ENCODE results near the gene KLC4. TPM values are rescaled to one million over a fixed set of nuclear protein-coding genes. Genes with fewer than 3 reads are reported as not detected.

KLC4 gene
- total and polyA plus RNA-seq, 3 donors from 2014 or later: 41.1 to 63.1 (median 49.4) TPM

DNA sequence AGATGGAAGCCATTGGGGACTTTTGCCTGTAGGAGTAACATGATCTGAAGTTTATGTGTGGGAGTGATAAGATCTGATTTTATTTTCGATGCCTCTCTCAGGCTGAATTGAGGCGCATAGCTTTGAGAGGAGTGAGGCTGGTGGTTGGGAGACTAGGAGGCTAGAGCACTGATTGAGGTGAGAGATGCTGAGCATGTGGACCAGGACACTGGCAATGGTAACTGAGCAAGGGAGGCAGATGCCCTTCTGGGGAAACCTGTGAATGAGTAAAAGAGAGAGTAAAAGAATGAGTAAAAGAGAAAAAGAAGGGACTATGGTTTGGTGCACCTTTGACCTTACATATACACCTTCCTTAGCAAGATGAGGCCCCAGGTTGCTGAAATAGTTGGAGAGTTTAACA, 35.0 kb upstream of the KLC4 start:
- DNase-seq: no peak
- Histone ChIP-seq H3K27me3 (no peaks in the 10 kb centered on the region), H3K4me3 (no peak overlapping the region), H3K36me3 (ENCODE audit: low read depth, missing control alignments) (no peaks in the 10 kb centered on the region), H3K9me3 (no peaks in the 10 kb centered on the region), H3K4me1 (peaks cover 5% of the 10 kb centered on the region), H3K27ac (no peak overlapping the region)
- intact Hi-C loops (cut with DNase I; ENCODE audit: low total_unique reads): no loop called here
- TF ChIP-seq, protein P1, sequence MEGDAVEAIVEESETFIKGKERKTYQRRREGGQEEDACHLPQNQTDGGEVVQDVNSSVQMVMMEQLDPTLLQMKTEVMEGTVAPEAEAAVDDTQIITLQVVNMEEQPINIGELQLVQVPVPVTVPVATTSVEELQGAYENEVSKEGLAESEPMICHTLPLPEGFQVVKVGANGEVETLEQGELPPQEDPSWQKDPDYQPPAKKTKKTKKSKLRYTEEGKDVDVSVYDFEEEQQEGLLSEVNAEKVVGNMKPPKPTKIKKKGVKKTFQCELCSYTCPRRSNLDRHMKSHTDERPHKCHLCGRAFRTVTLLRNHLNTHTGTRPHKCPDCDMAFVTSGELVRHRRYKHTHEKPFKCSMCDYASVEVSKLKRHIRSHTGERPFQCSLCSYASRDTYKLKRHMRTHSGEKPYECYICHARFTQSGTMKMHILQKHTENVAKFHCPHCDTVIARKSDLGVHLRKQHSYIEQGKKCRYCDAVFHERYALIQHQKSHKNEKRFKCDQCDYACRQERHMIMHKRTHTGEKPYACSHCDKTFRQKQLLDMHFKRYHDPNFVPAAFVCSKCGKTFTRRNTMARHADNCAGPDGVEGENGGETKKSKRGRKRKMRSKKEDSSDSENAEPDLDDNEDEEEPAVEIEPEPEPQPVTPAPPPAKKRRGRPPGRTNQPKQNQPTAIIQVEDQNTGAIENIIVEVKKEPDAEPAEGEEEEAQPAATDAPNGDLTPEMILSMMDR (IDR thresholded peaks at IDR 0.05): no peak
- no peak for TF ChIP-seq POLR2A (IDR thresholded peaks at IDR 0.05)
- 77% methylated on average over 2 of the region's 2 CpGs for WGBS, 2 donors

DNA sequence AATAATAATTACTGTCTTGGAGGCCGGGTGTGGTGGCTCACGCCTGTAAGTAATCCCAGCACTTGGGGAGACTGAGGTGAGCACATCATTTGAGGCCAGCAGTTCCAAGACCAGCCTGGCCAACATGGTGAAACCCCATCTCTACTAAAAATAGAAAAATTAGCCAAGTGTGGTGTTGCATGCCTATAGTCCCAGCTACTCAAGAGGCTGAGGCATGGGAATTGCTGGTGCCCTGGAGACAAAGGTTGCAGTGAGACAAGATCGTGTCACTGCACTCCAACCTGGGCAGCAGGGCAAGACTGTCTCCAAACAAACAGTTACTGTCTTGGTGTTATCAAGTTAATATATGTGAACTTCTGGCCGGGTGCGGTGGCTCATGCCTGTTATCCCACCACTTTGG, 33.1 kb upstream of the KLC4 start:
- 88 to 92% methylated on average over 5 of the region's 5 CpGs for WGBS, 2 donors
- Histone ChIP-seq H3K4me1 (no peaks in the 10 kb centered on the region), H3K9me3 (no peaks in the 10 kb centered on the region), H3K27me3 (no peaks in the 10 kb centered on the region), H3K4me3 (no peak overlapping the region), H3K36me3 (ENCODE audit: low read depth, missing control alignments) (no peaks in the 10 kb centered on the region), H3K27ac (no peak overlapping the region)
- no peak for TF ChIP-seq POLR2A (IDR thresholded peaks at IDR 0.05)
- TF ChIP-seq, protein P1 (IDR thresholded peaks at IDR 0.05): no peak
- intact Hi-C loops (cut with DNase I; ENCODE audit: low total_unique reads): no loop called here
- DNase-seq: no peak

DNA sequence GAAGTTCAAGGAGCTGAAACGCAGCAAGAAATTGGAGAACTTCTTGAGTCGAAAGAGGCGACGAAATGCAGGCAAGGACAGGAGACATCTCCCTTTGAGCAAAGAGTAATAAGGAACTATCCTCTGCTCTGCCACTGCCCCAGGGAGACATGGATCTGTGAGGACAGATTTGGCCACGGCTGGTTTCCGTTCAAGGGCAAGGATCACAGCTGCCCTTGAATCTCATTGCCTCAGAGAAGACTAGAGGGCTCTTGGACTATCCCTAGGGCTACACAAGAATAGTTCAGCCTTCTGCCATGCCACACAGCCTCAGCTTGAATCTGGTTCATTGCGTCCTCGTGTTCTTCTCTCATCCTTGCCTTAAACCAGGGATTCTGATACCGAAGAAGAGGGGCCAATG, 30.3 kb upstream of the KLC4 start:
- H3K36me3 ChIP-seq (ENCODE audit: low read depth, missing control alignments): no peaks in the 10 kb centered on the region
- H3K4me3 ChIP-seq: no peak overlapping the region
- intact Hi-C loops (cut with DNase I; ENCODE audit: low total_unique reads): no loop called here
- TF ChIP-seq, protein P1 (IDR thresholded peaks at IDR 0.05): no peak
- no peak for TF ChIP-seq POLR2A (IDR thresholded peaks at IDR 0.05)
- DNase-seq: no peak
- no peaks in the 10 kb centered on the region for H3K27me3 ChIP-seq
- H3K27ac ChIP-seq: no peak overlapping the region
- H3K4me1 ChIP-seq: no peaks in the 10 kb centered on the region
- 79 to 81% methylated on average over 9 of the region's 9 CpGs for WGBS, 2 donors
- no peaks in the 10 kb centered on the region for H3K9me3 ChIP-seq

DNA sequence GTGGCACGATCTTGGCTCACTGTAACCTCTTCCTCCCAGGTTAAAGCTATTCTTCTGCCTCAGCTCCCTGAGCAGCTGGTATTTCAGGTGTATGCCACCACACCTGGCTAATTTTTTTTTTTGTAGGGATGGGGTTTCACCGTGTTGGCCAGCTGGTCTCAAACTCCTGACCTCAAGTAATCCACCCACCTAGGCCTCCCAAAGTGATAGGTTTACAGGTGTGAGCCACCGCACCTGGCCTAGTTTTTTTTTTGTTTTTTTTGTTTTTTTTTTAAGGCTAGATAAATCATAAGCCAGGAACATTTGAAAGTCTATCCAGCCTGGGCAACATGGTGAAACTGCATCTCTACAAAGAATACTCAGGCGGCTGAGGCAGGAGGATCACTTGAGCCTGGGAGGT, 27.1 kb upstream of the KLC4 start:
- no peak for DNase-seq
- WGBS, 2 donors: 89 to 95% methylated on average over 4 of the region's 4 CpGs
- intact Hi-C loops (cut with DNase I; ENCODE audit: low total_unique reads): no loop called here
- Histone ChIP-seq H3K9me3 (no peaks in the 10 kb centered on the region), H3K27ac (no peak overlapping the region), H3K4me1 (peaks cover 3% of the 10 kb centered on the region), H3K4me3 (no peak overlapping the region), H3K36me3 (ENCODE audit: low read depth, missing control alignments) (no peaks in the 10 kb centered on the region), H3K27me3 (no peaks in the 10 kb centered on the region)
- TF ChIP-seq, protein P1 (IDR thresholded peaks at IDR 0.05): no peak
- no peak for TF ChIP-seq POLR2A (IDR thresholded peaks at IDR 0.05)

DNA sequence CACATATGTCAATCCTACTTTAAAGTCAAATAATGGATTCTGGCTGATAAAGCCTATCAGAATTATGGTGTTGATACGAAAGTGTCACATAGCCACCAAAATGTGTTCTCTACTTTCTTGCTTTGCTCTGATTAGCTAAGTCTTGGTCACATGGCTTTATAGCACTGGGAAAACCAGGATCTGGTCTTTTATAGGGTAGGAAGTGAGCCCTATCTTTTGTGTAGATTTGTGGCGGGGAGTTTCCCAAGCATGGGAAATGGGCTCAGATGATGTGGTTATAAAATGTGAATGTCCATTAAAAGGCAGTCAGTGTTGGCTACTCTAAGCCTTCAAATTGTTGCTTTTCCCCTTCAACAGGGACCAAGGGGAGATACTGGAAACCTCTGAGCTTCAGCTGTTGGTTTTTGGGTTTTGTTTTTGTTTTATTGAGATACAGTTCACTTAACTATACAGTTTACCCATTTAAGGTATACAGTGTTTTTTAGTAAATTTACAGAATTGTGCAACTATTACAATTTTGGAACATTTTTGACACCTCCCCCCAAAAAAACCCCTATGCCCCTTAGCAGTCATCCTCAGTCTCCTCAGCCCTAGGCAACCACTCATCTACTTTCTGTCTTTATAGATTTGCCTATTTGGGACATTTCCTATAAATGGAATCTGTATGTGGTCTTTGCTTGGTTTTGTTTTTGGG, 25.8 kb upstream of the KLC4 start:
- no peak overlapping the region for H3K27ac ChIP-seq
- H3K4me3 ChIP-seq: no peak overlapping the region
- no peaks in the 10 kb centered on the region for H3K9me3 ChIP-seq
- H3K4me1 ChIP-seq: peaks cover 4% of the 10 kb centered on the region
- H3K36me3 ChIP-seq (ENCODE audit: low read depth, missing control alignments): no peaks in the 10 kb centered on the region
- H3K27me3 ChIP-seq: no peaks in the 10 kb centered on the region
- intact Hi-C loops (cut with DNase I; ENCODE audit: low total_unique reads): no loop called here
- WGBS, 2 donors: 90 to 92% methylated on average over 2 of the region's 2 CpGs
- no peak for DNase-seq
- TF ChIP-seq POLR2A (IDR thresholded peaks at IDR 0.05): no peak
- TF ChIP-seq, protein P1 (IDR thresholded peaks at IDR 0.05): no peak
